CD4-positive, alpha-beta T cell treated with Interleukin-15 for 4 hours (primary cell): Measurements from ENCODE around the gene BCL2L1.

Experiments used
- DNase-seq: peaks from one replicate; pipeline ENCODE4 v3.0.0-alpha.2; 2020; ENCODE audit warnings: low spot score

BCL2L1 gene

DNA sequence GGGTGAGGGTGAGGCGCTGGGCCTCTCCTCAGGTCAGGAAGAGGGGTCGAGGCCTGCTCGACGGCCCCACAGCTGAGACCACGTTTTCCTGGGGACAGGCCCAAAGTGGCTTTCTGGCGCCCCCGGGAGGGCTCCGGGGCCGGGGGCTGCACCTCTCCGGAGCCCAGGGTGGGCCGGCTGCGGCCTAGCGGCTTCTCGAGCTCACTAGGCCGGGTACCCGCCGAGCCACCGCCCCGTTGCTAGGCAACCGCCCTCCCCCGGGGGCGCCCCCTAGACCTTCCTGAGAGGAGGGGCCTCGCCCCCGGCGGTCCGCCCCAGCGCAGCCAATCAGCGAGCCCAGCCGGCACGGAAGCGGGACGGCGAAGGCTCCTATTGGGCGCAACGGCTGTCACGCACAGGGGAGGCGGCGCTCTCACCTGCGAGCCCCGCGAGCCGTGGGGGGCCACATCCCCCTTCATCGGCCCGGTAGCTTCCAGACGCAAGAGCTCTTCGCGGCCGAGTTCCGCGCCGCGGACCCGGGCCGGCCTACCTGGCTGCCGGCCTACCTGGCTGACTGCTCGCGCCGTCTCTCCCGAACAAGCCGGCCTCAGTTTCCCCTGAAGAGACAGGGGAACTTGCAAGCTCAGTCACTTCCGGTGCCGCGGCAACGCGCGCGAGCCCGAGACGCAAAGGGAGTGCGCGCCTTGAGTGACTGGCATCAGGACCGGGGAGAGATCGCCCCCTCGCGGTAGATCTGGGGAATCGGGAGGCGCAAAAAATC is 831 bp upstream of the BCL2L1 start:
- peak; percentile 98 for DNase-seq

GRCh38 chr20:31723069-31723318 is 326 bp upstream of the BCL2L1 start:
- no peak for DNase-seq

- no peak for DNase-seq
Observed at GRCh38 chr20:31721408-31722256, 1.0 kb downstream of the BCL2L1 start.

GRCh38 chr20:31720486-31721407 is 1.9 kb downstream of the BCL2L1 start:
- DNase-seq = peak; percentile 35

DNA sequence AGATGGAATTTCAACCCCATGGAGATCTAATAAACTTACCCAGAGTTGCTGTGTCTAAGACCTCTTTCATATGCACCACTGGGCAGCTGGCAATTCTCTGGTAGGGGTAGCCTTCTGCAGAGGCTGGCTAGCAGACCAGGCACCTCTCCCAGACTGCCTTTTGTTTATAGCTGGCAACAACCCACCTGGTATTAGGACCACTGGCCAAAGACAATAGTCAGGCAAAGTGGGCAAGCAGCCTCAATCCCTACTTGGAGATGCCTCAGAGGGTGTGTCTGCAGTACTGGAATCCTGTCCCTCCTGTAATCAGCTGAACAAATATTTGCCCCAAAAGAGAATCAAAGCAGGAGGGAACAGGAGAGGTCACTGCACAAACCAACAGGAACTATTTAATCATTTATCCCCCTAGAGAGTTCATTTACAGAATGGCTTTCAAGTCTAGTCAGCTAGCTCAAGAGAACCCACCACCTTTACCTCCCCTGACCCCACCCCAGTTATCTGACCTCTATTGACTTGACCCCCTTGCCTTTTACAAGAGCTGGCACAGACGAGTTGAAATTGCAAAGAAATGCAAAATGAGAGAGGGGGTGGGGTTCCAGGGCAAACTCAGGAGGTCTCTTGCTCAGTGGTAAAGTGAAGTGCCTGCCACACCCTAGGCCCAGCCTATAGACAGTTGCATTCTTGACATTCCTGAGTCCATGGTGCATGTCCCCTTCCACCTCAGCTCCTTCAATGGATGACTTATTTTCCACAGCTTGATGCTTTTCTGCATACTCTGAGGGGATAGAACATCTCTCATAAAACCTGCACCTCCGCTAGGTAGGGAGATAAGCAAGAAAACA is 2.8 kb downstream of the BCL2L1 start:
- no peak for DNase-seq

- DNase-seq = no peak
Observed at GRCh38 chr20:31718952-31719643, 3.6 kb downstream of the BCL2L1 start.

DNA sequence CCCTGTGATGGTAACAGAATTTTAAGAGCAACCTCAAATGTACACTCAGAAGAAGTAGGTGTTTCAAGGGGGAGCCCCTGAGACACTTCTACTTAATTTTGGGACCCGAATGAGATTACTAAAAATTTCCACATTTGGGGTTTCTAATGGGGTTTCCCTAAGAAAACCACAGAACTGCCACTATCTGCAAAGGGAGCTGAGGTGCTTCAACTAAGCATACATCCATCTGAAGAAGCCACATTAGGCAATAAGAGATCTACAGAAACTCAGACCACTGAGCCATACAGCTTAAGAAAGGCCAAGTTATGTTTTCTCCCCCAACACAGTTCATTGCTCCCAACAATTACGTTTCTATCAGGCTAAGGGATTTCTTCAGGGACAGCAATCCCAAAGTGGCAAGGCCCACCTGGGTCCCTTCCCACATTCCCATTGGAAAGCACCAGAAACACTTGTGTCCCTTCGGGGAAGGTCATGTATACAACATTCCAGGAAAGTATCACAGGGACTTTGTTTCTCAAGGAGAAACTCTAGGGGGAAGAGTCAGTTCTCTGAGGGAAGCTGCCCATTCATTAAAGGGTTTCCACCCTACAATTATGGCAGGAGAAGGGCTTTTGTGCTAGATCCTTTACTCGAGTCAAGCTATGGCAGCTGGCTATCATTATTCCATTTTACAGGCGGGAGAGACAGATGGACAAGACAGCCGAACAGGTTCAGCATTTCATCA is 5.0 kb downstream of the BCL2L1 start:
- DNase-seq = peak; percentile 73

DNA sequence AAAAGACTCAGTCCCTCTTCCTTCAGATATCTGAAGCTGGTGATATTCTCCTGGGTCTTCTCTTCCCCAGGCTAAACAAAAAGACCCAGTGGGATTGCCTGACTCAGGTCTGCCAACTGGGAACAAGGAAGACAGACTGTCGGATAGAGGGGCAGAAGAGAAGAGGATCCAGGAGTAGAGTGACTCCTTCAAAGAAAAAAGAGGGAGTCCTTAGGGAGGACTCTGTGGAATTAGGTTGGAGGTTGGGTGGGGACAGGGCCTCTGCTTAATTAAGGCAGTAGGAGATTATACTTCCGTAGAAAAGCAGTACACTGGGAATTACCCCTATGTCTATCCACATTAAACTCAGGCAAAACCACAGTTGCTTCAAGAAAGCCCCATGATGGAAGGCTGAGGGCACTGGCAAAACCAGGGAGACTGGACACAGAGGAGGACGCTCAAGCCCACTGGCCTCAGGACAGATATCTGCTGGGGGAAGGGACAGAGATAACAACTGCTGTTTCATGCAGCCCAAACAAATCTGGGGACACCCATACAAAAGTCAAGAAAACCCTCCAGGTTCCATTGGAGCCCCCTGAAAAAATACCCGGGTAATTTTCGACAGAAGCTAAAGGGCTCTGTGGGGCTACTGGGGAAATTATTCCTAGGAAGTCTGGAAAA is 5.7 kb downstream of the BCL2L1 start:
- DNase-seq = no peak

- no peak for DNase-seq
Observed at GRCh38 chr20:31716351-31716750, 6.3 kb downstream of the BCL2L1 start.

- DNase-seq = no peak
Observed at GRCh38 chr20:31715766-31716165, 6.9 kb downstream of the BCL2L1 start.

DNA sequence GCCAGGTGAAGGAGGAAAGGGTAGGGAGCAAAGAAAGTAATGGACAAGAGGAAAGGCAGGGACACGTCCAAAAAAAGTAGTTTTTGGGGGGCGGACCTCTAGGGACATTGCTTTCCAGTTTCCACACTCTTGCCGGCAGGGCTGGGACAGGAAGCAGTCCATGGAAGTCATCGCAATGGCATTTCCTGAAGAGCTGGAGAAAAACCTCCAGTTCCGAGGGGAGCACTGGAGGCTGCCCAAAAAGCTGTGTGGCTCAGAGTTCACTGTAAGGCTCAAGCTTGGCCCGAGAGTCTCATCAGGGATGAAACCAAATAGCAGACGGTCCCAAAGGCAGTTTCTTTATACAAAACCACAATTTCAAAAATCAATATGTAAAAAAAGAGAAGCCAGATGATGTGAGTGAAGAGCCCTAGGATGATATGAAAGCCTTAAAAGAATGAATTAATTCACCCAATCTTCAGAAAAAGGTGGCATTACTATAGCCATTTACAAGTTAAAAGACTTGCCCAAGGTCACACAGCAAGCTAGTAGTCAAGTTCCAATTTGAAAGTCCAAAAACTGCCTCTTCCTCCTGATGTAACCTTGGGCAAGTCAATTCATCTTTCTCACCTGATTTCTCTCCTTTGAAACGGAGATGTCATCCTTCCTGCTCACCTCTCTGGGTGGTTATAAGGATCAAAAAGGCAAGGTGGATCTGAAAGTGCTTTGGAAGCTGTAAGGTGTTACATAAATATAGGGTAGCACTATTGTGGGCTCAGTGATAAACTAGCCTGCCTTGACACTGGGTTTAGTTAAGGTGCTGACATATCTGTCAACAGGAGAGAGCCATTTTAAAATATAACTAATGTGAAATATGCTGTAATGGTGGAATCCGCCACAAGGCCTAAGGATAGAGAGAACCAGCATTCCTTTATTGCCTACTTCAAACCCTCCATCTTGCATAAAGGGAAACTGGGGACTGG is 9.1 kb downstream of the BCL2L1 start:
- DNase-seq = no peak

DNA sequence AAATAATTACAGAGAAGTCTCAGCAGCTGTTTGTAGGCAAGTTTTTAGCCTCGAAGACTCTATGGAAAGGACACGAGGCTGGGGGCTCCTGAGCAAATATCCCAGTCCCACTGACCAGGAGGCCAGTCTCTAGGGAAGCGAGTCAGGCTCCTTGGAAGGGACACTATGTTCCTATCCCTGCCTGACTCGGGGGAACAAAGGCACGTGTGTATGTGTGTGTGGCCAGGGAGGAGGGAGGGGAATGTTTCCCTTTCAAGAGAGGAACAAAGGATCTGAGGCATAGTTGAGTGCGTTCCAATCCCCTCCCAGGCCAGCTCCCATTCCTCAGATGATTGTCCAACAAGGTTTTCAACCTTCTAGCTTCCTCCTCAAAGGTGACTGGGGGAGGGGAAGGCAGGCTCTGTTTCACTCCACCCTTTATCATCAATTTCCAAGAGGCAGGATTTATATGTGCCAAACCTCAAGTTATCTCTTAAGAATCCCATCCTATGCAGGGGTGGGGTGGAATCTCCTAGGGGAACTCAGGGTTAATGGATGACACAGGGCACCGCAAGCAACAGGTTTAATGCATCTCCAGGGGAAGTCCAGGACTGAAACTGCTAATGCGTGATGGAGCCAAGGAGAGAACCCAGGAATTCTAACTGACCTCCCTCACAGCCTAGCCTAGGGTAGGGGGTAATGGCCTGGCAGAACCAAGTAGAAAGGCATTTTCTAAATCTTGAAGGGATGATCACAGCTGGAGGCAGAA is 9.9 kb downstream of the BCL2L1 start:
- no peak for DNase-seq

- DNase-seq = no peak
Observed at GRCh38 chr20:31712112-31712553, 10.5 kb downstream of the BCL2L1 start.

DNA sequence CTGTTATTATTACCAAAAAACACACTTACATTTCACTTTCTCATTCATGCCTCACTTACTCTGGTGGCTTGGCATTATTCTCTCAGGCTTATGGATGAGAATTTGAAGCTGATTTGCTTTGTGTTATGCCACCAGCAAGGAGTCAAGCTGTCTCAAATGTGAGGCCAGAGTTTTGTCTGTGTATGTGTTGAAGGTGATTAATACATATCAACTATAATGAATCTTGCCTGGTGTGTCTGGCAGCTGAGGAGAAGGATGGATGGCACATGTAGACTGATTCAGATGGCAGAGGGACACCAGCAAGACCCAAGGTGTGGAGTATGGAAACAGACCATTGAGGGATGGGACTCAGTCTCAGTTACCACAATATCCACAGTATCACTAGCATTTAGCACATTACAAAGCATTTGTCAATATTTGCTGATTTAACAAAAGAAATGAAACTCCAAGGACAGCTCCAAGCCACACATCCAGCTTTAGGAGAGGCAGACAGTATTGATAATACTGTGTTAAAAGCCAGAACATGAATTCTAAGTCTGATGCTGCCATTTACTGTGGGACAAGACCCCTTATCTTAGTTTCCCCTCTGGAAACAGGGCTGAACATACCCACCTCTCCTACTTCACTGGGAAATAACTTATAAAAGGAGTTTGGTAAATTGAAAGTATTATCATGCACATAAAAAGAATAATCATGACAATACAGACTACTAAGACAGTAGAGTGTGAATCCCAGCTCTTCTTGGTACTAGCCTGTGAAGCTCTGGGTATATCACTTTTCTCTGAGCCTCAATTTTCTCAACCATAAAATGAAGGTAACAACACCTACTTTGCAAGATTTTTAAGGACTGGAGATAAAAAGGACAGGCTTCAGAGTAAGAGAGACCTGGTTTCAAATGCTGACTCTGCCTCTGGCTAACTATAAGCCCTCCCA is 11.2 kb downstream of the BCL2L1 start:
- DNase-seq = no peak

GRCh38 chr20:31710423-31711108 is 12.1 kb downstream of the BCL2L1 start:
- no peak for DNase-seq

- DNase-seq = no peak
Observed at GRCh38 chr20:31709939-31710338, 12.7 kb downstream of the BCL2L1 start.
